SJSA1 (cell line): Measurements from ENCODE around the gene SIVA1. TPM values are rescaled to one million over a fixed set of nuclear protein-coding genes. Genes with fewer than 3 reads are reported as not detected.

ENCODE experiments used
- DNase-seq, 2 experiments: peaks; one replicate each; pipeline ENCODE4 v3.0.0-alpha.2; 2015 to 2020; ENCODE audit warnings: low spot score in 2 of 2, low read depth in 1 of 2
- H3K27ac ChIP-seq: fragments of 250-450 bp; sonication (Bioruptor Pico); 2 replicates; pipeline ENCODE4 v1.5.1; 2020; ENCODE audit warnings: mild to moderate bottlenecking, moderate library complexity
- H3K27me3 ChIP-seq: fragments of 250-450 bp; sonication (Bioruptor Pico); replicated peaks from 2 replicates; pipeline ENCODE4 v1.5.1; 2020; ENCODE audit warnings: mild to moderate bottlenecking, moderate library complexity
- H3K36me3 ChIP-seq: fragments of 250-450 bp; sonication (Bioruptor Pico); 2 replicates; pipeline ENCODE4 v1.5.1; 2020; ENCODE audit warnings: mild to moderate bottlenecking
- H3K4me1 ChIP-seq: fragments of 250-450 bp; sonication (Bioruptor Pico); replicated peaks from 2 replicates; pipeline ENCODE4 v1.6.1; 2021; ENCODE audit warnings: mild to moderate bottlenecking
- H3K4me3 ChIP-seq: fragments of 250-450 bp; sonication (Bioruptor Pico); 2 replicates; pipeline ENCODE4 v1.5.1; 2020; ENCODE audit warnings: mild to moderate bottlenecking
- H3K9me3 ChIP-seq: fragments of 250-450 bp; sonication (Bioruptor Pico); replicated peaks from 2 replicates; pipeline ENCODE4 v1.5.1; 2020; ENCODE audit warnings: mild to moderate bottlenecking
- total RNA-seq: library from RNA; depleted of rRNA; stranded (reverse); fragments of >200 nt; shearing (Covaris generic); gene quantifications from 2 replicates; pipeline ENCODE4 v1.2.3, GENCODE V29; 2014

Gene SIVA1
- total RNA-seq, 1 experiment from 2014 or later, result 444 TPM

GRCh38 chr14:104757238-104757585, 4.3 kb downstream of the SIVA1 start:
- Histone ChIP-seq H3K4me3 (no peak overlapping the region), H3K4me1 (peaks cover 9% of the 10 kb centered on the region), H3K27ac (no peak overlapping the region), H3K27me3 (no peaks in the 10 kb centered on the region), H3K36me3 (peaks cover 74% of the 10 kb centered on the region), H3K9me3 (peaks cover under 1% of the 10 kb centered on the region)
- no peak for DNase-seq

- peaks cover 78% of the 10 kb centered on the region for H3K36me3 ChIP-seq
These were observed 4.9 kb downstream of the SIVA1 start for GRCh38 chr14:104757681-104758392.

GRCh38 chr14:104758981-104759969, 6.3 kb downstream of the SIVA1 start:
- Histone ChIP-seq H3K4me3 (no peak overlapping the region), H3K9me3 (no peaks in the 10 kb centered on the region), H3K27ac (no peak overlapping the region), H3K27me3 (no peaks in the 10 kb centered on the region), H3K36me3 (peaks cover 68% of the 10 kb centered on the region), H3K4me1 (peaks cover 3% of the 10 kb centered on the region)
- DNase-seq, result no peak

More at GRCh38 chr14:104757681-104758392, 4.9 kb downstream of the SIVA1 start:
- H3K27me3 ChIP-seq, result no peaks in the 10 kb centered on the region
- no peak overlapping the region for H3K27ac ChIP-seq
- H3K9me3 ChIP-seq, result no peaks in the 10 kb centered on the region
- no peak overlapping the region for H3K4me3 ChIP-seq
- DNase-seq, result no peak
- peaks cover 7% of the 10 kb centered on the region for H3K4me1 ChIP-seq

- Histone ChIP-seq H3K27me3 (no peaks in the 10 kb centered on the region), H3K27ac (no peak overlapping the region), H3K36me3 (peaks cover 31% of the 10 kb centered on the region), H3K9me3 (no peaks in the 10 kb centered on the region), H3K4me1 (peaks cover 7% of the 10 kb centered on the region), H3K4me3 (no peak overlapping the region)
- no peak for DNase-seq
These were observed 12.6 kb downstream of the SIVA1 start for GRCh38 chr14:104765517-104765916.

GRCh38 chr14:104766256-104766862, 13.4 kb downstream of the SIVA1 start:
- H3K4me3 ChIP-seq, result no peak overlapping the region
- DNase-seq, result no peak
- H3K36me3 ChIP-seq, result peaks cover 38% of the 10 kb centered on the region
- H3K4me1 ChIP-seq, result peaks cover 7% of the 10 kb centered on the region
- no peaks in the 10 kb centered on the region for H3K27me3 ChIP-seq
- H3K27ac ChIP-seq, result no peak overlapping the region
- peaks cover 3% of the 10 kb centered on the region; the same call in 1 of the 2 replicates for H3K9me3 ChIP-seq

- no peak overlapping the region for H3K27ac ChIP-seq
- H3K36me3 ChIP-seq, result peaks cover 38% of the 10 kb centered on the region
- H3K4me3 ChIP-seq, result no peak overlapping the region
- H3K9me3 ChIP-seq, result peaks cover 4% of the 10 kb centered on the region
- H3K4me1 ChIP-seq, result peaks cover 7% of the 10 kb centered on the region
- DNase-seq, result no peak
- H3K27me3 ChIP-seq, result no peaks in the 10 kb centered on the region
These were observed 14.1 kb downstream of the SIVA1 start for GRCh38 chr14:104766863-104767633.

- no peak overlapping the region for H3K4me3 ChIP-seq
- peaks cover 38% of the 10 kb centered on the region for H3K36me3 ChIP-seq
- no peak overlapping the region for H3K27ac ChIP-seq
- H3K9me3 ChIP-seq, result peaks cover 4% of the 10 kb centered on the region
- H3K4me1 ChIP-seq, result peaks cover 7% of the 10 kb centered on the region
- H3K27me3 ChIP-seq, result no peaks in the 10 kb centered on the region
- no peak for DNase-seq
These were observed 14.6 kb downstream of the SIVA1 start for GRCh38 chr14:104767634-104767918.

GRCh38 chr14:104768437-104769323, 15.7 kb downstream of the SIVA1 start:
- peaks cover 7% of the 10 kb centered on the region for H3K4me1 ChIP-seq
- peaks cover 48% of the 10 kb centered on the region for H3K36me3 ChIP-seq
- no peak overlapping the region for H3K4me3 ChIP-seq
- H3K27ac ChIP-seq, result no peak overlapping the region
- peak; percentile 60 to 84 for DNase-seq
- no peaks in the 10 kb centered on the region for H3K27me3 ChIP-seq
- H3K9me3 ChIP-seq, result peaks cover 4% of the 10 kb centered on the region

- H3K27ac ChIP-seq, result no peak overlapping the region
- H3K4me1 ChIP-seq, result peaks cover 7% of the 10 kb centered on the region
- H3K27me3 ChIP-seq, result no peaks in the 10 kb centered on the region
- peaks cover 53% of the 10 kb centered on the region for H3K36me3 ChIP-seq
- peaks cover 4% of the 10 kb centered on the region for H3K9me3 ChIP-seq
- no peak overlapping the region for H3K4me3 ChIP-seq
- no peak for DNase-seq
These were observed 16.6 kb downstream of the SIVA1 start for GRCh38 chr14:104769324-104770071.

GRCh38 chr14:104770072-104770579, 17.2 kb downstream of the SIVA1 start:
- Histone ChIP-seq H3K27ac (no peak overlapping the region), H3K27me3 (no peaks in the 10 kb centered on the region), H3K36me3 (peaks cover 57% of the 10 kb centered on the region), H3K4me3 (no peak overlapping the region), H3K4me1 (peaks cover 7% of the 10 kb centered on the region), H3K9me3 (peaks cover 4% of the 10 kb centered on the region)
- DNase-seq, result no peak

- Histone ChIP-seq H3K4me1 (peaks cover 7% of the 10 kb centered on the region), H3K4me3 (no peak overlapping the region), H3K27ac (no peak overlapping the region), H3K27me3 (no peaks in the 10 kb centered on the region), H3K36me3 (peaks cover 64% of the 10 kb centered on the region), H3K9me3 (peaks cover 4% of the 10 kb centered on the region)
- no peak for DNase-seq
These were observed 17.9 kb downstream of the SIVA1 start for GRCh38 chr14:104770851-104771272.

GRCh38 chr14:104771374-104771773, 18.4 kb downstream of the SIVA1 start:
- no peak overlapping the region for H3K27ac ChIP-seq
- H3K9me3 ChIP-seq, result peaks cover 4% of the 10 kb centered on the region
- peaks cover 7% of the 10 kb centered on the region for H3K4me1 ChIP-seq
- no peaks in the 10 kb centered on the region for H3K27me3 ChIP-seq
- H3K36me3 ChIP-seq, result peaks cover 67% of the 10 kb centered on the region
- no peak overlapping the region for H3K4me3 ChIP-seq
- no peak for DNase-seq
